HUDEP-2 (cell line): ENCODE measurements around the gene TPRX1.

Experiments used
- DNase-seq, 76 experiments: peaks; one replicate each; lab custom pipeline; 2025; ENCODE audit not compliant: unreplicated experiment in 76 of 76; lab: John Stamatoyannopoulos, UW

TPRX1 gene

DNA sequence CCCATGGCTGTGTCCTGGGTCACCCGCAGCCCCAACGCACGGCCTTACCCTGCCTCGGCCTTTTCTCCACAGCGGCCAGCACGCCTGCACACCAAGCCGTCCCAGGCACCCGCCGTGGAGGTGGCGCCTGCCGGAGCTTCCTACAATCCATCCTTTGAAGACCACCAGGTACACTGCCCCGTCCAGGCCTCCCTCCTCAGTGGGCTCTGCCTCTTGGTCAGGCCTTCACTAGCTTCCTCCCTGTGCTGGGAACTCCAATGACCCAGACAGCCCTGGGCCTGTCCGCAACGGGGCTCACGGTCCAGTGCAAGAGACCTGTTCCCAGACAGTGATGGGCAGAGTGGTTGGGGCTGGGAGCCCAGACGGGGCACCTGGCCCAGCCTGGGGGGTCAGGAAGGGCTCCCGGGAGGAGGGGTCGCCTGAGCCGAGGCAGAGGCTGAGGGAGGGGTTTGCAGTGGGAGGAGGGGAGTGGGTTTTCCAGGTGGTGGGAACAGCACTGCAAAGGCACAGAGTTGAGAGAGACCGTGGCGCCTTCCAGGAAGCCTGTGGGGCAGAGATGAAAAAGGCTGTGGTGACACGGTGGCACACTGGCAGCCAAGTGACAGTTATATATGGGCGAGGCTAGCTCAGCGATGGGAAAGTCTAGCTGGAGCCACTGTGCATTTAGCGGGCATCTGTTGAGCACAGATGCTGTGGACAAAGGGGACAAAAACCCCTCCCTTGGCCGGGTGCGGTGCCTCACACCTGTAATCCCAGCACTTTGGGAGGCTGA lies 51.7 kb downstream of the TPRX1 start:
- DNase-seq: no peak
